ENCODE results near the gene TAF4.

Gene TAF4

GRCh38 chr20:62061851-62062423, 3.7 kb downstream of the TAF4 start:
- H3K4me3 ChIP-seq (replicated peaks in 1 of 2; ENCODE audit: low read depth in 2 of 2, low read length in 2 of 2) = no peak overlapping the region
- TF ChIP-seq CTCF (IDR thresholded peaks at IDR 0.05; ENCODE audit: low read depth, low read length) = no peak
- DNase-seq (ENCODE audit: low read depth in 2 of 2) = no peak

GRCh38 chr20:62060631-62061541, 4.8 kb downstream of the TAF4 start:
- H3K4me3 ChIP-seq (replicated peaks in 1 of 2; ENCODE audit: low read depth in 2 of 2, low read length in 2 of 2) = no peak overlapping the region
- no peak for DNase-seq (ENCODE audit: low read depth in 2 of 2)
- no peak for TF ChIP-seq CTCF (IDR thresholded peaks at IDR 0.05; ENCODE audit: low read depth, low read length)

GRCh38 chr20:62059920-62060630, 5.6 kb downstream of the TAF4 start:
- no peak for TF ChIP-seq CTCF (IDR thresholded peaks at IDR 0.05; ENCODE audit: low read depth, low read length)
- H3K4me3 ChIP-seq (replicated peaks in 1 of 2; ENCODE audit: low read depth in 2 of 2, low read length in 2 of 2) = no peak overlapping the region
- DNase-seq (ENCODE audit: low read depth in 2 of 2) = no peak

- no peak for DNase-seq (ENCODE audit: low read depth in 2 of 2)
- TF ChIP-seq CTCF (IDR thresholded peaks at IDR 0.05; ENCODE audit: low read depth, low read length) = no peak
- H3K4me3 ChIP-seq (replicated peaks in 1 of 2; ENCODE audit: low read depth in 2 of 2, low read length in 2 of 2) = no peak overlapping the region
Observed at GRCh38 chr20:62059401-62059800, 6.3 kb downstream of the TAF4 start.

GRCh38 chr20:62058941-62059340, 6.7 kb downstream of the TAF4 start:
- no peak for TF ChIP-seq CTCF (IDR thresholded peaks at IDR 0.05; ENCODE audit: low read depth, low read length)
- H3K4me3 ChIP-seq (replicated peaks in 1 of 2; ENCODE audit: low read depth in 2 of 2, low read length in 2 of 2) = no peak overlapping the region
- no peak for DNase-seq (ENCODE audit: low read depth in 2 of 2)

GRCh38 chr20:62056975-62057374, 8.7 kb downstream of the TAF4 start:
- no peak overlapping the region for H3K4me3 ChIP-seq (replicated peaks in 1 of 2; ENCODE audit: low read depth in 2 of 2, low read length in 2 of 2)
- no peak for DNase-seq (ENCODE audit: low read depth in 2 of 2)
- TF ChIP-seq CTCF (IDR thresholded peaks at IDR 0.05; ENCODE audit: low read depth, low read length) = no peak

Measured in cardiac fibroblast (primary cell).